ENCODE measurements around the gene EIF4G2. TPM values are rescaled to one million over a fixed set of nuclear protein-coding genes. Genes with fewer than 3 reads are reported as not detected.
"Not testable (repeated sequence)": the region's sequence is repeated elsewhere in the genome, so short reads cannot be mapped to it uniquely, and the experiment has no call there.

The EIF4G2 gene
- total RNA-seq, 1 donor = 1,093 TPM

GRCh38 chr11:10829139-10829538 is 20.4 kb upstream of the EIF4G2 start:
- DNase-seq (ENCODE audit: low read depth) = no peak
- no peak for TF ChIP-seq CTCF (IDR thresholded peaks at IDR 0.05; ENCODE audit: insufficient read depth, low read depth, low read length)
- H3K4me3 ChIP-seq (ENCODE audit: low read depth, low read length) = no peak overlapping the region

GRCh38 chr11:10828402-10828801 is 19.7 kb upstream of the EIF4G2 start:
- no peak for DNase-seq (ENCODE audit: low read depth)
- TF ChIP-seq CTCF (IDR thresholded peaks at IDR 0.05; ENCODE audit: insufficient read depth, low read depth, low read length) = no peak
- no peak overlapping the region for H3K4me3 ChIP-seq (ENCODE audit: low read depth, low read length)

GRCh38 chr11:10824888-10825287 is 16.2 kb upstream of the EIF4G2 start:
- no peak for DNase-seq (ENCODE audit: low read depth)
- H3K4me3 ChIP-seq (ENCODE audit: low read depth, low read length) = no peak overlapping the region
- no peak for TF ChIP-seq CTCF (IDR thresholded peaks at IDR 0.05; ENCODE audit: insufficient read depth, low read depth, low read length)

- H3K4me3 ChIP-seq (ENCODE audit: low read depth, low read length) = no peak overlapping the region
- DNase-seq (ENCODE audit: low read depth) = no peak
- TF ChIP-seq CTCF (IDR thresholded peaks at IDR 0.05; ENCODE audit: insufficient read depth, low read depth, low read length) = no peak
Measured at GRCh38 chr11:10823152-10823579, 14.4 kb upstream of the EIF4G2 start.

- H3K4me3 ChIP-seq (ENCODE audit: low read depth, low read length); DNase-seq (ENCODE audit: low read depth): not testable (repeated sequence)
Measured at GRCh38 chr11:10822491-10822890, 13.8 kb upstream of the EIF4G2 start.

GRCh38 chr11:10818594-10818993 is 9.9 kb upstream of the EIF4G2 start:
- peak; percentile 93 for DNase-seq (ENCODE audit: low read depth)
- H3K4me3 ChIP-seq (ENCODE audit: low read depth, low read length) = no peak overlapping the region
- no peak for TF ChIP-seq CTCF (IDR thresholded peaks at IDR 0.05; ENCODE audit: insufficient read depth, low read depth, low read length)

GRCh38 chr11:10813945-10814344 is 5.2 kb upstream of the EIF4G2 start:
- H3K4me3 ChIP-seq (ENCODE audit: low read depth, low read length) = no peak overlapping the region
- TF ChIP-seq CTCF (IDR thresholded peaks at IDR 0.05; ENCODE audit: insufficient read depth, low read depth, low read length) = no peak
- DNase-seq (ENCODE audit: low read depth) = no peak
